Activated CD8-positive, alpha-beta memory T cell treated with anti-CD3 and anti-CD28 coated beads, Interleukin-2, amount 50 U/mL, for 48 hours (primary cell): ENCODE results near the gene GSK3B.
A peak's percentile ranks its signal among the peaks of the same experiment; 100 is the strongest.
"Not testable (repeated sequence)": the region's sequence is repeated elsewhere in the genome, so short reads cannot be mapped to it uniquely, and the experiment has no call there.

Experiments
- DNase-seq: peaks from one replicate; pipeline ENCODE4 v3.0.0-alpha.2; 2020

Gene GSK3B

DNA sequence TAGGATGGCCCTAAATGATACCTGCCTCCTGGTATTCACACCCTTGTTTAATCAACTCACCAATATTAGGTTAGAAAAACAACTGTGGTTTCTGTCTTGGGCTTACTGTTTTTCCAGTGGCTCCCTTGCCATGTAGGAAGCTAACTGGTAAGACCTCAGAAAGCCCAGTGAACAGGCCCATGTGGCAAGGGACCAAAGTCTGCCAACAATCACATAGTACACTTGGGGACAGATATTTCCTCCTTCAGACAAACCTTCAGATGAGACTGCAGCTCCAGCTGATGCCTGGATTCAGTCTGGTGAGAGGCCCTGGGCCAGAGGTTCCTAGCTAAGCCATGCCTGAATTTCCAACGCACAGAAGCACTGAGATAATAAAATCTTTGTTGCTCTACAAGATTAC, 96.1 kb downstream of the GSK3B start:
- DNase-seq: no peak

DNA sequence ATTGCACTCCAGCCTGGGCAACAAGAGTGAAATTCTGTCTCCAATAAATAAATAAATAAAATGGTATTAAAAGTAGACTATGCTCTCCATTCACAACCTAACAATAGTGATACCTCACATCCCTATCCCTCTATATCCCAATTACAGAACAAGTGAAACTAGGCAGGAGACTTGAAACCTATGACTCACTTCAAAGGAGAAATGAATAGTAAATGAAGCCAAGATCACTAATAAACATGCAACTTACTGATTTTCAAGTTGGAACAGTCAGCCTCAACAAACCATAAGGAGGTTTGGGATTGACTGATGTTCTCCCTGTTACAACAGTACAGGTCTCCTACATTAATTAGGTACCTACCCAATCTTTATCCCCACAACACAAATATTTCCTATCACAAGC, 103.4 kb downstream of the GSK3B start:
- DNase-seq: no peak

DNA sequence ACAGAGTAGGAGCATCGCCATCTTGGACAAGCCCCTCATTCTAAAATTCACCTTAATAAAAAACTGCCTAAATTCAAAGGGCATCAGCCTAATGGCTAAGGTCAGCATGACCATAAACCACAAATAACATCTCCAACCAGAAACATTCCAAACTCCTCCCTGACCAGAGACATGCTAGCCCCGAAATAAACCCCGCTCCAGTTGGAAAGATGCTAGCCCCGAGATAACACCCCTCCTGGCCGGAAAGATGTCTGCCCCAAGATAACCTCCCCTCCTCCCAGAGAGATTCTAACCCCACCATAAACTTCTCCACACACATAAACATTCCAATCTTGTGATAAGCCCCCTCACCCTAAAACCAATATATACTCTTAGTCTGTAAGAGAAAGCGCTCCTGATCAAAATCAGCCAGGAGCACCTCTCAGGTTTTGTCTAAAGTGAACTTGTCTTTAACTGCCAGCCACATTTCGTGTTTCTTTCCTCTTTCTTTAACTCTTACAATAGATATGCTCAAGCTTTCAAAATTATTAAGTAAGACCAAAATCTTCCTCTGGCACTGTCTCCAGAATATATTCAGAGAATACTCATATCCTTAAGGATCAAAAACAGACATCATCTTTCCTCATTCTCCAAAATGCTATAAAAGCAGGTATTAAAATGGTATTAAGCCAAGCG, 104.1 kb downstream of the GSK3B start:
- no peak for DNase-seq

DNA sequence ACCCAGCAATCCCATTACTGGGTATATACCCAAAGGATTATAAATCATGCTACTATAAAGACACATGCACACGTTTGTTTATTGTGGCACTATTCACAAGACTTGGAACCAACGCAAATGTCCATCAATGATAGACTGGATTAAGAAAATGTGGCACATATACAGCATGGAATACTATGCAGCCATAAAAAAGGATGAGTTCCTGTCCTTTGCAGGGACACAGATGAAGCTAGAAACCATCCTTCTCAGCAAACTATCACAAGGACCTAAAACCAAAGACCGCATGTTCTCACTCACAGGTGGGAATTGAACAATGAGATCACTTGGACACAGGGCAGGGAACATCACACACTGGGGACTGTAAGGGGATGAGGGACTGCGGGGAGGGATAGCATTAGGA, 107.4 kb downstream of the GSK3B start:
- DNase-seq: not testable (repeated sequence)

DNA sequence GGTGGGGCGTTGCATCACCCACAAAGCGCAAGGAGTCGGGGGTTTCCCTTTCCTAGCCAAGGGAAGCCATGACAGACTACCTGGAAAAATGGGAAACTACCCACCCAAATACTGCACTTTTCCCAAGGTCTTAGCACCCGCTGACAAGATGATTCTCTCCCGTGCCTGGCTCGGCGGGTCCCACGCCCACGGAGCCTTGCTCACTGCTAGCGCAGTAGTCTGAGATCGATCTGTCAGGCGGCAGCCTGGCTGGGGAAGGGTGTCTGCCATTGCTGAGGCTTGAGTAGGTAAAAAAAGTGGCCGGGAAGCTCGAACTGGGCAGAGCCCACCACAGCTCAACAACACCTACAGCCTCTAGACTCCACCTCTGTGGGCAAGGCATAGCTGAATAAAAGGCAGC, 112.9 kb downstream of the GSK3B start:
- no peak for DNase-seq

DNA sequence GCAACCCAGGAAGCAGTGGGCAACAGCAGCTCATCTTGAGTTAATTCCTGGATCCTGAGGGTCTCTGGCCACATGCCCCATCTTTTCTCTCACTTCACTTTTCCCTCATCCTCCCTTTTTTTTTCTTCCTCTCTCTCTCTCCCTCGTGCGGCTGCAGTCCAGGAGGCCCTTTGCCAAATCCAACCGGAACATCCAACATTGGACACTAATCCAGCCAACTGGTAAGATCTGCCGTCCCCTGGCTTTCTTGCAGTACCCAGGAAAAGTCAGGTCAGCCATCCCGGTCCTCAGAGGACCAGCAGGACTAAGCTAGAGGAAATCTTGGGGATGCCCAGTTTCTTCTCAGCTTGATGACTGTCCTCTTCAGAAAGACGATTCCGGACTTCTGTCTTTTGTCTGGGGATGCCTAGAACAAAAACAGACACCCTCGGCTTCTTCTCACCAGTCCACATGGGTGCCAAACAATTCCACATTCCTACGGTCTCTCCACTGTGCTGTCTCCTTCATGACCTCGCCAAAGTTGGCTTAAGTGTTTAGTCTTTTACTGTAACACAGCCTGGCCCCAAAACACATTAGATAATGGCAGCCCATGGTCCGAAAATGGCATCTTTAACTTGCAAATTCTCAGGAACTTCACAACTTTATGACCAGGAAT, 115.6 kb downstream of the GSK3B start:
- DNase-seq: no peak

DNA sequence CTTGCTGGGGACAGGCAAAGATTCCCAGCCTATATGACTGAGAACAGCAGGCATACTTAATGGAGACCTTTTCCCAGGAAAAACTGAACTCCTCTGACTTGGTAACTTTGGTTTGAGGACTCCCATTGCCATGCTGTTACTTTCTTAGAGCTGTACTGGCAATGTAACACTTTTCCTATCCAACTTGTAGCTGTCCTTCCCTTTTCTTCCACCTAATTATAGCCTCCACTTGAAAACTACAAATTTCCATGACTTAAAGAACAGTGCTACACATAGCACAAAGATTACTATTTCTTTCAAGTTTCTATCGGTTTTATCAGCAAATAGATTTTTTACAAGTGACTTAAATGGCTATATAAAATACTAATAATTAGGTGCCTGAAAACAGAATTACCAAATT, 116.9 kb downstream of the GSK3B start:
- no peak for DNase-seq

DNA sequence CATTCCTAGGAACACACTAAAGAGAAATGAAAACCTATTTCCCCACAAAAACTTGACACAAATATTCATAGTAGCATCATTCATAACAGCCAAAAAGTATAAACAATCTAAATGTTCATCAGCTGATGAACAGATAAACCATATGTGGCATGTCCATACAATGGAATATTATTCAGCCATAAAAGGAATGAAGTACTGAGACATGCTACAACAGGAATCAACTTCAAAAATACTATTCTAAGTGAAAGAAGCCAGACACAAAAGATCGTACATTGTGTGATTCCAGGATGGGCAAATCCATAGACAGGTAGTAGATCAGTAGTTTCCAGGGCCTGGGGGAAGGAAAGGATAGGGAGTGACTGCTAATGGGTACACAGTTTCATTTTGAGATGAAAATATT, 118.0 kb downstream of the GSK3B start:
- DNase-seq: no peak

DNA sequence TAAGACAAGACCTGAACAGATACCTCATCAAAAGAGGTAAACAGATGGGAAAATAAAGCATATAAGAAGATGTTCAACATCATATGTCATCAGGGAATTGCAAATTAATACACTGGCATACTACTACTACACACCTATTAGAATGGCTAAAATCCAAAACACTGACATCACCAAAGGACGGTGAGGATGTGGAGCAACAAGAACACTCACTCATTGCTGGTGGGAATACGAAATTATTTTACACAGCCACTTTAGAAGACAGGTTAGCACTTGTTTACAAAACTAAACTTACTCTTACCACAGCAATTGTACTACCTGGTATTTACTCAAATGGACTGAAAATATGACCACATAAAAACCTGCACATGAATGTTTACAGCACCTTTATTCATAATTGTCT, 119.6 kb downstream of the GSK3B start:
- no peak for DNase-seq

DNA sequence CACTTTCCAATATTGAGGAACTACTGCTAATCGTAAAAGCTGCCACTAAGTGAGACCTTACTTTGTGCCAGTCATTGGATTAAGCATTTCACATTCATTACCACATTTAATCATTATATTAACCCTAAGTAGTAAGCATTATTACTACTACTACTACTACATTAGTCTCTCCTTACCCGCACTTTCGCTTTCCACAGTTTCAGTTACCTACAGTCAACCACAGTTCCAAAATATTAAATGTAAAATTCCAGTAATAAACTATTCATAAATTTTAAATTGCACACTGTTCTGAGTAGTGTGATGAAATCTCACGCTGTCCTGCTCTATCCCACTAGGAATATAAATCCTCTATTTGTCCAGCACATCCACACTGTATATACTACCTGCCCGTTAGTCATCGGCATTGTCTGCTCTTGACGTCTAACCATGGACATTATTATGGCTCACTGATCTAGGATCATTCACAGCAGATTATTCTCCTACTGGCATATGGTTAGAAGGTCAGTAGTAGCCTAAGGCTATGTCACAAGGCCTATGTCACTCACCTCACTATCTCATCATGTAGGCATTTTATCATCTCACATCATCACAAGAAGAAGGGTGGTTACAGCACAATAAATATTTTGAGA, 121.1 kb downstream of the GSK3B start:
- no peak for DNase-seq

DNA sequence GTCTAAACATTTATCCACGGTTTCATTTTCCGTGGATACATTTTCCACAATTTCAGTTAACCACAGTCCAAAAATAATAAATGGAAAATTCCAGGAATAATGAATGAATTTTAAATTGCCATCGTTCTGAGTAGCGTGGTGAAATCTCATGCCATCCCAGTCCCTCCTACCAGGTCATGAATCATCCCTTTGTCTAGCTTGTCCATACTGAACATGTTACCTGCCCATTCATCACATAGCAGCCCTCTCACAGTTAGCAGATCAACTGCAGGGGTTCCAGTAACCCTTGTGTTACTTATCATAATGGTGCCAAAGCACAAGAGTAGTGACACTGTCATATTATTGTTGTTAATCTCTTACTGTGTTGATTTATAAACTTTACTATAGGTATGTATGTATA, 124.5 kb downstream of the GSK3B start:
- no peak for DNase-seq

DNA sequence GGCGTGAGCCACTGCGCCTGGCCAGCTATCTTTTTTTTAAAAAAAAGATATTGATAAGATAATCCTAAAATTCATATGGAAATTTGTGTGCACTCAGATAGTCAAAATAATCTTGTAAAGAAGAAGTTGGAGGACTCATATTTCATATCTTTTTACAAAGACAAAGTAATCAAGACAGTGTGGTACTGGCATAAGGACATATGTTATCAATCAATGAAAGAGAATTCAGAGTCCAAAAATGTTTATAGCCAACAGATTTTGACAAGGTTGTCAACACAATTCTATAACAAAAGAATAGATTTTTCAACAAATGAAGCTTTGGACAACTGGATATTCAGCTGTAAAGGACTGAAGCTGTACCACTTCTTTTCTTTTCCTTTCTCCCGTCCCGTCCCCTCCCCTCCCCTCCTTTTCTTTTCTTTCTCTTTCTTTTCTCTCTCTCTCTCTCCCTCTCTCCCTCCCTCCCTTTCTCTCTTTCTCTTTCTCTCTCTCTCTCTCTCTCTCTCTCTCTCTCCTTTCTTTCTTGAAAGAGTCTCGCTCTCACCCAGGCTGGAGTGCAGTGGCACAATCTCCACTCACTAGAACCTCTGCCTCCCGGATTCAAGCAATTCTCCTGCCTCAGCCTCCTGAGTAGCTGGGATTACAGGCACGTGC, 126.8 kb downstream of the GSK3B start:
- DNase-seq: no peak

DNA sequence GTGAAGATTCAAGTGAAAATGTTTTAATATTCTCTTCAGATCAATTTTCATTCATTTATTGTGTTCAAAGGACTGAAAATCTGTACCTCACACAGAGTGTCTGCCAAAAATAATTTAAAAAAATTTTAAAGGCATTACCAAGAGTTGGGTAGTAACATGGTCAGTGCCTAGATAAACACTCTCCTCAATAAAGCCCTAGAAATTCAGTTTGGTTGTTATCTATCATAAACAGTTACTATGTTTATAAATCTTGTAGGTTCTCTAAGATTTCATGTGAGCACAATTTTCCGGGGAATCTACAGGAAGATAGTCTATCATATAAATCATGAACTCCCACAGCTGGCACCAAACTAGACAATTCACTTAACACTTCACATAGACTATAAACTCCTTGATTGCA, 128.6 kb downstream of the GSK3B start:
- DNase-seq: no peak

DNA sequence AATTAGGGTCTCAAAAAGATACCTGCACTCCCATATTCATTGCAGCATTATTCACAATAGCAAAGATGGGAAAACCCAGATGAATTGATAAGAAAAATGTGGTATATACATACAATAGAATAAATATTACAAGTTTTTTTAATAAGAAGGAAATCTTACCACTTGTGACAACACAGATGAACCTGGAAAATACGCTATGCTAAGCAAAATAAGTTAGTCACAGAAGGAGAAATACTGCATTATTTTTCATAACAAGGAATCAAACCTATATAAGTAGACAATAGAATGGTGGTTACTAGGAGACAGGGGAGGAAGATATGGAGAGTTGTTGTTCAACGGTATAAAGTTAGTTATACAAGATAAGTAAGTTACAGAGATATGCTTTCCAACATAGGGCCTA, 130.0 kb downstream of the GSK3B start:
- DNase-seq: no peak

DNA sequence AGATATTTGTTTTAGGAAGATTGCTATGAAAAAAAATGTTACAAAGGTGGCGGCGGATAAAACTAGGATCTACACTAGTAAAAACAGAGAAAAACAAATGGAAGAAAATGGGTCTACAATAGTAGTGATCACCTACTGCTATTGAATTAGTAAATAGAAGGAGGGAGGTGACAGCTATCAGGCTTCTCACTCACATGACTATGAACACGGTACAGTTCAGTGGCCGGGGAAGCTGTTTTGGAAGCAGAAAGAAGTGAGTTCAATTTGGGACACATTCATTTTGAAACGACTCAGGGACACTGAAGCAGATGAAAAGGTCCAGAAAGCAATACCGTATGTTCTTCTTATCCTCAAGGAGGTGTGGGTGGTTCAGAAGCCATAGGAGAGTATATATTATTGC, 138.3 kb downstream of the GSK3B start:
- DNase-seq: no peak

DNA sequence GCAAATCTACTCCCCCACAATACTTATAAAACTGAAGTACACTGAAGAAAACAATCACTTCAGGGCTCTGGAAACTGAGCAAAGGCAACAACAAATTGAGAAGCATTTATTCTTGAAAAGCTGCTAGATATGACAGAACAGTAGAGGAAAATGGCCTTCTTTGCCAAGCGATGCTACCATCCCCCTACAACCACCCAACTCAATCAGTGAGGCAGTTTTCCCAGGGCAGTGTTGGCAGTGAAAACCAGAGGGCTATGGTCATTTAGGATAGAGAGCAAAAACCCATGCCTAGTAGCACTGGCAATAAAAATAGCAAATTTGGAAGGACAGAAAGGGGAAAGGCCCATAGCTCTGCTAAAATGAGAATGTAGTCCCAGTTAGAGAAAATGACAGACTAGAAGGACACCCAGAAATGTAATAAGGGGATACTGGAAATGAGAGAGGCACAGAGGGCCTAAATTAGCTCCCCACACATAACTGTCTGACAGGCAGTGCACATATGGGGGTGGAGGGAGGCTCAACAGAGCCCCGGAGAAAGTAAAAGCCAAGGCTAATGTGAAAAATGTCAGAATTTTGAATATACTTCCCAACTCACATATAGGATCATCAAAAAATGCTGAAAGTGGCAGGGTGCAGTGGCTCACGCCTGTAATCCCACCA, 143.5 kb downstream of the GSK3B start:
- no peak for DNase-seq

DNA sequence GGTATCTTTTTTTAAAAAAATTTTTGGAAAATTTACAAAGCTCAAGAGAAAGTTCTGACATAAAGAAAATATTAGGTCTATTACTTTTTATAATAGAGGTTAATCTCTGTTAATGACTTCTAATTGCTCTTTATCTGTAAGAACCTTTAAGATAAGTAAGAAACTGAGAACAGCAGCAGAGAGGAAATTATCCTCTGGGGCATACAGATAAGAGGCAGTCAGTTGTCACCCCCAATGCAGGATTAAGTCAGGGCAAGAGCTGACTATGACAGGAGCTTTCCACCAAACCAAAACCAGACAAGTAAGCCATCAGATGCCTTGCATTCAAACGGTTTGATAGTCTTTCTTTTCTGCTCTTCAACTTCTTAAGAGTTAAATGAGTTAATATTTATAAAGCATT, 149.0 kb downstream of the GSK3B start:
- no peak for DNase-seq

DNA sequence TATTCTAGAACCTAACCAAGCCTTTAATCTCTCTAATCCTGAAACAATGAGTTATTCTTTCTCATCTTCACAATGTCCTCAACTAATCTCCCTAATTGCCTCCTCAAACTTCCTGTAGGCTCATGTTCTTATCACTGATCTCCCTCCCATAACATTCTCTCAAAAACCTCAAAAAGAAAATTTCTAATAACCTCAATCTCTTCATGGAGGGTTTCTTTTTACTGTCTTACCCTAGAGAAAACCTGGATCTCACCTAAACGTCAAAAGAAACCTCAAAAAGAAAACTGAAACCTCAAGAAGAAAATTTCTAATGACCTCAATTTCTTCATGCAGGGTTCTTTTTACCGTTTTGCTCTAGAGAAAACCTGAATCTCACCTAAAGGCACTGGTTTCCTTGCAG, 150.2 kb downstream of the GSK3B start:
- no peak for DNase-seq

DNA sequence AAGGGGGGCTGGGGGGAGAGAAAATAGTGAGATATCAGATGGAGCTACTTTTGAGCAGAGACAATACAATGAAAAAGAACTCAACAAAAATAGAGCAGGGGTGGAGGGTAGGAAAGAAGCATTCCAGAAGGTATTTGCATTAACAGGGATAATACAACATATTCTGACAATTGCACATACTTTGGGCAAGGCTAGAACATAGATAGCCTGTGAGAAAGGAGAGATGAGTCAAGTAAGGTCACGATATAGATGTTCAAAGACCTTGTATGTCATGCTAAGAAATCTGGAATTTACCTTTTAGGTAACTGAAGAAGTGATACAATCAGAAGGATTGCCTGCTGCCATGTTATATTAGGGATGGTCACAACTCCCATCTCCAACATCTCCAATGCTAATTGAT, 155.2 kb downstream of the GSK3B start:
- DNase-seq: no peak

DNA sequence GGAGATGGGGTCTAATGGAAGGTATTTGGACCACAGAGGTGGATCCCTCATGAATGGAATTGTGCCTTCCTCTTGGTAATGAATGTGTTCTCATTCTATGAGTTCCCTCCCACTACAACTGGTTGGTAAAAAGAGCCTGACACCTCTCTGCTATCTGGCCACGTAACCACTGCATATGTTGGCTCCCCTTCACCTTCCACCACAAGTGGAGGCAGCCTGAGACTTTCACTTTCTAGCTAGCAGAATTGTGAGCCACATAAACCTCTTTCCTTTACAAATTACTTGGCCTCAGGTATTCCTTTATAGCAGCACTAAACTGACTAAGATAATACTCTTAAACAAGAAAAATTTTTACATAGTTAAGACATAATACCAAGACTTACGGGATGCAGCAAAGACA, 157.0 kb downstream of the GSK3B start:
- DNase-seq: peak; percentile 57

DNA sequence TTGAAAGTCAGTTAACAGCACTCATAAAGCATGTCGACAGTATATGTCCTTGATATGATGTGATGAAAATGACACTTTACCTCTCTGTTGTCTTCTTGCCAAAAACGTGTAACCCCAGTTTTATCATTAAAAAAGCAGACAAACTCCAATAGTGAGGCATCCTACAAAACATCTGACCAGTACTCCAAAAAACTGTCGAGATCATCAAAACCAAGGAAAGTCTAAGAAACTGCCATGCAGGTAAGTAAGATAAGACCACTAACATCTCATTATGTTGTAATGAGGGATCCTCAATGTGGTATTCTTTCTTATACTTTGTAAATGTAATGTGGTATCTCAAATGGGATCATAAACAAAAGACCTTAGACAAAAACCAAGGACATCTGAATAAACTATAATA, 160.0 kb downstream of the GSK3B start:
- no peak for DNase-seq

DNA sequence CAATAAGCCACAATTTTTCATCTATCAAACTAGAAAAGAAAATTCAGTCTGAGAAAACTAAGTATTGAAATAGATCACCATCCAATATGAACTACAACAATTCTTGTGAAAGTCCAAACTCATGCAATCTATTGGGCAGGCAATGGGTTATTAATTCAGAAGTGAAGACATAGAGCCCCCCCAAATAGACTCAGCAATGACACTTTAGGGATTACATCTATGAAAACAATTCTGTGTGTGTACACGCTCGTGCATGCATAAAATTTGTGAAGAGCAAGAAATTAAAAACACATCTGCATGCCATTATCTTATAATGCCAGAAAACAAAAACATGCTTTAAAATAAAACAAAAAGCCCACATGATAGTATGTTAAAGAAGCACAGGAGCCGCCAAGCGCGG, 161.0 kb downstream of the GSK3B start:
- DNase-seq: no peak

DNA sequence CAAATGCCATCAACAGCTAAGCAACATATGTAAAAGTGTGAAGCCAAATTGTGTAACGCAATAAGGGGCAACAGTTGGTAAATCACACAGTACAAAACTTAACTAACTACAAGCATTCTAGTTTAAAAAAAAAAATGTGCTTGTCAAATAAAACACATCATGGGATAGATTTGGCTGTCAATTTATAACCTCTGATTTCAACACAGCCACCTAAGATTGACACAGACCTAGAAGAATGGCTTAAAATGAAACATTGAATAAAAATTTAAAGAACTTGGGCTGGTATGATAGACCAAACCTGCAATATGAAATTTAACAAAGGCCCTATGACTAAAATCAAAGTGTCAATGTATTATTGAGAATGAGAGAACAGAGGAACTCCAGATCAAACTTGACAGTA, 164.0 kb downstream of the GSK3B start:
- no peak for DNase-seq

DNA sequence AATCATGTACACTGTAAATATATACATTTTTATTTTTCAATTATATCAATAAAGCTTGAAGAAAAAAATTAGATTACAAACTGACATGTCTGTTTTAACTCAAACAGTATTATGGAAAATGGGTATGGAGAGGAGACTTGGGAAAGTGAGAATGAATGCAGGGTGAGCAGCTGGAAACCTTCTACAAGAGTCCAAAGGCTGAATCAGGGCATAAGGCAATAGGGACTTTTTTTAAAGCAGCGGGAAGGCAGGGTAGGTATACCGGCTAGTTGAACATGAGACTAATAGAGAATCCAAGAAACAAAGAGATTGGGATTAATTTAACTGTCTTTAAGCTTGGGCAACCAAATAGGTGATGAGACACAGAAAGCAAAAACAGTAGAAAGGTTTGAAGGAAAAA, 167.1 kb downstream of the GSK3B start:
- DNase-seq: no peak
